ENCODE data around the gene AIP. TPM values are rescaled to one million over a fixed set of nuclear protein-coding genes. Genes with fewer than 3 reads are reported as not detected.

AIP gene
- total RNA-seq, 1 donor from 2014 or later: 62.0 TPM

GRCh38 chr11:67539550-67539949 is 56.7 kb downstream of the AIP start:
- no peak for DNase-seq (ENCODE audit: low read depth)
- TF ChIP-seq CTCF (conservative IDR thresholded peaks at IDR 0.05; ENCODE audit: low read depth, low read length): no peak
- H3K4me3 ChIP-seq (ENCODE audit: low read depth, low read length): no peak overlapping the region

Other genes with a start within 250 kb of the AIP start
- gene GRK2, start 216.6 kb upstream of the AIP start, total RNA-seq: 46.8 and 66.4 TPM in 2 replicates
- 31.6 and 32.3 TPM in 2 replicates for gene ANKRD13D, start 193.7 kb upstream of the AIP start, total RNA-seq
- gene SSH3, start 179.5 kb upstream of the AIP start, total RNA-seq: 28.4 and 30.4 TPM in 2 replicates
- gene POLD4, start 129.5 kb upstream of the AIP start, total RNA-seq: 68.1 and 174 TPM in 2 replicates
- 23.8 and 44.6 TPM in 2 replicates for gene CLCF1, start 109.4 kb upstream of the AIP start, total RNA-seq
- gene RAD9A, start 91.0 kb upstream of the AIP start, total RNA-seq: 13.9 and 20.9 TPM in 2 replicates
- gene PPP1CA, start 81.2 kb upstream of the AIP start, total RNA-seq: 359 and 365 TPM in 2 replicates
- 0.14 and 0.17 TPM in 2 replicates for gene TBC1D10C, start 78.9 kb upstream of the AIP start, total RNA-seq
- 0.07 and 0.23 TPM in 2 replicates for gene CARNS1, start 67.3 kb upstream of the AIP start, total RNA-seq
- gene RPS6KB2, start 54.5 kb upstream of the AIP start, total RNA-seq: 64.1 and 72.9 TPM in 2 replicates
- 1.5 and 3.6 TPM in 2 replicates for gene PTPRCAP, start 45.3 kb upstream of the AIP start, total RNA-seq
- gene CORO1B, start 39.5 kb upstream of the AIP start, total RNA-seq: 88.8 and 137 TPM in 2 replicates
- gene GPR152, start 30.3 kb upstream of the AIP start, total RNA-seq: not detected in 2 replicates
- not detected in 2 replicates for gene CABP4, start 27.7 kb upstream of the AIP start, total RNA-seq
- gene TMEM134, start 13.8 kb upstream of the AIP start, total RNA-seq: 26.1 and 74.0 TPM in 2 replicates
- gene PITPNM1, start 22.3 kb downstream of the AIP start, total RNA-seq: 58.9 and 74.1 TPM in 2 replicates
- gene CDK2AP2, start 25.1 kb downstream of the AIP start, total RNA-seq: 129 and 165 TPM in 2 replicates
- gene CABP2, start 40.4 kb downstream of the AIP start, total RNA-seq: not detected in 2 replicates
- 2,620 and 3,355 TPM in 2 replicates for gene GSTP1, start 100.8 kb downstream of the AIP start, total RNA-seq
- gene NDUFV1, start 123.9 kb downstream of the AIP start, total RNA-seq: 226 and 258 TPM in 2 replicates
- gene NUDT8, start 146.9 kb downstream of the AIP start, total RNA-seq: 23.4 and 29.3 TPM in 2 replicates
- gene TBX10, start 156.7 kb downstream of the AIP start, total RNA-seq: not detected in 2 replicates
- gene ACY3, start 167.7 kb downstream of the AIP start, total RNA-seq: not detected in 2 replicates
- gene ALDH3B2, start 191.6 kb downstream of the AIP start, total RNA-seq: 0.51 TPM in 1 of 2 replicates, not detected in the other